HG03520 (cell line): ENCODE data around the gene TMEM79.

Experiments
- ATAC-seq: cut with Tn5 transposase; IDR thresholded peaks from one replicate; pipeline ENCODE4 v1.9.1; 2021; ENCODE audit warnings: mild to moderate bottlenecking, moderate library complexity; ENCODE audit not compliant: unreplicated experiment

Gene TMEM79, protein sequence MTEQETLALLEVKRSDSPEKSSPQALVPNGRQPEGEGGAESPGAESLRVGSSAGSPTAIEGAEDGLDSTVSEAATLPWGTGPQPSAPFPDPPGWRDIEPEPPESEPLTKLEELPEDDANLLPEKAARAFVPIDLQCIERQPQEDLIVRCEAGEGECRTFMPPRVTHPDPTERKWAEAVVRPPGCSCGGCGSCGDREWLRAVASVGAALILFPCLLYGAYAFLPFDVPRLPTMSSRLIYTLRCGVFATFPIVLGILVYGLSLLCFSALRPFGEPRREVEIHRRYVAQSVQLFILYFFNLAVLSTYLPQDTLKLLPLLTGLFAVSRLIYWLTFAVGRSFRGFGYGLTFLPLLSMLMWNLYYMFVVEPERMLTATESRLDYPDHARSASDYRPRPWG

DNA sequence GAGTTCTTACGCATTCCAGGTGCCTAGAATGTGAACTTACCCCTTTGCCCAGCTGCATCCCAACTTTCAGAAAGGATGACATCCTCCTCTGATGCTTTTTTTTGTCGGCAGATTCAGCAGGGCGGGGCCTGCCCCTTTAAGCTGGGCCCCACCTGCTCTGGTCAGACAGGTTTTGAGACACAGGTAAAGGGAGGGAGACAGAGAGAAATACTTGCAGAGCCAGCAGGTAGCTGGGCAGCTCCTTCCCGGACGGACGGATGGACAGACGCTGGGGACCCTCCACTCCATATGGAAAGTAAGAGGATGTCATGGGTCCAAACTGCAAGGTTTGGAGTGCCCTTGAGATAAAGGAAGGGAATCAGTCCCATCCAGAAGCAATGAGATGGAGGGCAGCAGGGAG, at the start of gene TMEM79:
TMEM79 (plus strand) TSS at position 214 of the 400 bp plus-strand sequence. CDS start 902 bp downstream, outside the sequence.
- no peak for ATAC-seq

DNA sequence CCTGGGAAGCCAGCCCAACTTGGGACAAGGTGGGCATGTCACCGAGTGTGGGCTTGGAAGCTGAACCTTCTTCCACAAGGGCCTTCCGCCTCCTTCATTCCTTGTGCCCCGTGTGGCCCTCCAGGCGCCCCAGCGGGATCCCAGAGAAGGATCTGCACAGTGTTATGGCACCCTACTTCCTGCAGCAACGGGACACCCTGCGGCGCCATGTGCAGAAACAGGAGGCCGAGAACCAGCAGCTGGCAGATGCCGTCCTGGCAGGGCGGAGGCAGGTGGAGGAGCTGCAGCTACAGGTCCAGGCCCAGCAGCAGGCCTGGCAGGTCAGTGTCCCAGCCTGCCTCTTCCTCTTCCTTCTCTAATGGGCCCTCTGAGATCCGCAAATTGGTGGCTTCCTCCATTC, 48.0 kb upstream of the TMEM79 start:
- ATAC-seq: no peak

DNA sequence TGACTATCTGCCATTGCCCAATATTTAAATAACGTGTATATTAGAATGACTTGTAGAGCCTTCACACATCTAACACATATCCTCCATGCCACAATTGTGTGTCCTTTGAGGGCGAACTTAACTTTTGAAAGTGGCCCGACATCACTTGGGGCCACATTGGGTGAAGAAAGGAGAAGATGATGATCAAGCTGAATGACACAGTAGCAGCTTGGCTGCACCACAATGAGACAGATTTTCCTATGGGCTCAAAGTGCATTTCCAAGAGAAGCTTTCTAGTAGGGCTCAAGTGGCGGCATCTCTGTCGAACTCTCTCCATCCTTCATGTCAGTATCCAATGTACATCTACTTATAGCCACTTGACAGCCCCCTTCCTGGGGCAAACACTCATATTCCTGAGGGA, 45.9 kb upstream of the TMEM79 start:
- ATAC-seq: no peak

DNA sequence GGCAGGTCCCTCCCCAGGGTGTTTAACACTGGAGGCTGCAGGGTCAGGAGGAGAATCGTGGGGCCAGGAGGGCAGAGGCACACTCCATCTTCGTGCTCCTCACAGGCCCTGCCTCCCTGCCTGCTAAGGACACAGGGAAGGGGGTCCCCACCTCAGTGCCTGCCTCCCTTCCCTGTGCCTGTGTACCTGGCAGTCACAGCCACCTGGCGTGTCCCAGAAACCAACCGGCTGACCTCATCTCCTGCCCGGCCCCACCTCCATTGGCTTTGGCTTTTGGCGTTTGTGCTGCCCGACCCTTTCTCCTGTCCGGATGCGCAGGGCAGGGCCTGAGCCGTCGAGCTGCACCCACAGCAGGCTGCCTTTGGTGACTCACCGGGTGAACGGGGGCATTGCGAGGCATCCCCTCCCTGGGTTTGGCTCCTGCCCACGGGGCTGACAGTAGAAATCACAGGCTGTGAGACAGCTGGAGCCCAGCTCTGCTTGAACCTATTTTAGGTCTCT, 42.8 kb upstream of the TMEM79 start:
- no peak for ATAC-seq

DNA sequence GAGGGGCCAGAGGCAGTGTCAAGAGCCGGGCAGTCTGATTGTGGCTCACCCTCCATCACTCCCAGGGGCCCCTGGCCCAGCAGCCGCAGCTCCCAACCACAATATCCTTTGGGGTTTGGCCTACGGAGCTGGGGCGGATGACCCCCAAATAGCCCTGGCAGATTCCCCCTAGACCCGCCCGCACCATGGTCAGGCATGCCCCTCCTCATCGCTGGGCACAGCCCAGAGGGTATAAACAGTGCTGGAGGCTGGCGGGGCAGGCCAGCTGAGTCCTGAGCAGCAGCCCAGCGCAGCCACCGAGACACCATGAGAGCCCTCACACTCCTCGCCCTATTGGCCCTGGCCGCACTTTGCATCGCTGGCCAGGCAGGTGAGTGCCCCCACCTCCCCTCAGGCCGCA, 42.2 kb upstream of the TMEM79 start, which contains the start of gene BGLAP:
BGLAP (plus strand) TSS at position 259 of the 400 bp plus-strand sequence; CDS start at position 307, 48 bp downstream.
- ATAC-seq: no peak

DNA sequence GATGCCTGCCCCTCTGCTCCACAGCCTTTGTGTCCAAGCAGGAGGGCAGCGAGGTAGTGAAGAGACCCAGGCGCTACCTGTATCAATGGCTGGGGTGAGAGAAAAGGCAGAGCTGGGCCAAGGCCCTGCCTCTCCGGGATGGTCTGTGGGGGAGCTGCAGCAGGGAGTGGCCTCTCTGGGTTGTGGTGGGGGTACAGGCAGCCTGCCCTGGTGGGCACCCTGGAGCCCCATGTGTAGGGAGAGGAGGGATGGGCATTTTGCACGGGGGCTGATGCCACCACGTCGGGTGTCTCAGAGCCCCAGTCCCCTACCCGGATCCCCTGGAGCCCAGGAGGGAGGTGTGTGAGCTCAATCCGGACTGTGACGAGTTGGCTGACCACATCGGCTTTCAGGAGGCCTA, 41.4 kb upstream of the TMEM79 start:
- no peak for ATAC-seq

DNA sequence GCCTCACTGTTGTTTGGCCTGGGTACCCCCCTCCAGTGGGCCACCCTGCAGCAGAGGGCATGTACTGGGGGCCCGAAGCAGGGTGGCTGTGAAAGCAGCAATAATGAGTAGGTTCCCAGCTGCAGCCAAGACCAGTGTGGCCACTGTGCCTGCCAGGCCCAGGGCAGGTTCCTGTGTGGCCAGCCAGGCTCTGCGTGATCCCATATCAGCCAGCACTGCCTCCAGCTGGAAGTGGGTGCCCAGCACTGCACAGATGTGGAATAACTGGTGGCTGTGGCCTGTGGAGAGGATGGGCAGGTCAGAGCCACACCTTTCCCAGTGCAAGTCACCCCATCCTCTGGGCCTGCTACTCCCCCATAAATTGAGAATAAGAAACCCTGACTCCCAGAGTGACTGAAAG, 40.0 kb upstream of the TMEM79 start:
- no peak for ATAC-seq

DNA sequence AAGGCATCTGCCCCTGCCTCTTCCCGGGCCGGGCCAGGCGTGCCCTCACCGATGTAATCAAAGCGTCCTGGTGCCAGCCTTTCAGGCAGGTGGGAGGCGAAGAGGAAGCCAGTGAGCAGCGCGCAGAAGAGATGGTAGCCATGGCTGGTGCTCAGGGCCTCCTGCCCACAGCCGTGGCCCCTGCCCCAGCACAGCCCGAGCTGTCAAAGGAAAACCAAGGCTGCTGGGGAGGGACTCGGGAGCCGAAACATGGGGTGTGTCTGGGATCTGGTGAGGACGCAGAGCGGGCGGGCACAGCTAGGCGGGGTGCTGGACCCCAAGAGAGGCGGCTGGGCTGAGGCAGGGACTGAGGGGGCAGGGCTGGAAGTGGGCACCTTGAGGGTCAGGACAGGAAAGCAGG, 39.4 kb upstream of the TMEM79 start:
- ATAC-seq: no peak

DNA sequence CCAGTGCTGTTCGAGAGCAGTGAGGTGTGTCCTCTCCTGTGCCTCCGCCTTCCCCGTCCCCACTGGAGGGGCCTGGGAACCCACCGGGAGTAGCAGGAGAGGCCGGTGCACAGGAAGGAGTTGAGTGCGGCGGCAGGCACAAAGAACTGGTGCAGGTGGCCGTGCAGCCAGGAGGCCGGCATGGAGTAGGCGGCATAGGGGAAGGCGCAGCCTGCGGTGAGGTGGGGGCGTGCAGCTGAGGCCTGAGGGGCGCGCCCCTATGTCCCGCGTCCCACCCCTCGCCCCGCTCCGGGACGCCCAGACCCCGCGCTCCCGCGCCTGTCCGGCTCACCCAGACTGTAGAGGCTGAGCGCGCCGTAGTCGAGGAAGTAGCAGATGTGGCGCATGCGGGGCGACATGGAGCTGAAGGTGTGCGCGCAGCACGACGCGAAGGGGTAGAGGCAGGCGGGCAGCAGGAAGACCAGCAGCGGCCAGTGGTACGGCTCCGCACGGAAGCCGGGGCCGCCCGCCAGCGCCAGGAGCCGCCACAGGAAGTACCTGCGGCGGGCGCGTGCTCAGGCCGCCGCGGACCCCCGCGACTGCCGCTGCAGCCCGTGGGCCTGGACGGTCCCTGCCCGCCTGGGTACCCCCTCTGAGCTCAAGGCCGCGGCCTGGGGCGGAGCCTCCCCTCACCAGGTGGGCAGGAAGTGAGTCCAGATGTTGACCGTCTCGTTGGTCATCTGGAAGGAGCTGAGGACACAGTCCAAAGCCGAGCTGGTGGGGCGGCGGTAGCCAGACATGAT, 38.5 kb upstream of the TMEM79 start:
- ATAC-seq: no peak

DNA sequence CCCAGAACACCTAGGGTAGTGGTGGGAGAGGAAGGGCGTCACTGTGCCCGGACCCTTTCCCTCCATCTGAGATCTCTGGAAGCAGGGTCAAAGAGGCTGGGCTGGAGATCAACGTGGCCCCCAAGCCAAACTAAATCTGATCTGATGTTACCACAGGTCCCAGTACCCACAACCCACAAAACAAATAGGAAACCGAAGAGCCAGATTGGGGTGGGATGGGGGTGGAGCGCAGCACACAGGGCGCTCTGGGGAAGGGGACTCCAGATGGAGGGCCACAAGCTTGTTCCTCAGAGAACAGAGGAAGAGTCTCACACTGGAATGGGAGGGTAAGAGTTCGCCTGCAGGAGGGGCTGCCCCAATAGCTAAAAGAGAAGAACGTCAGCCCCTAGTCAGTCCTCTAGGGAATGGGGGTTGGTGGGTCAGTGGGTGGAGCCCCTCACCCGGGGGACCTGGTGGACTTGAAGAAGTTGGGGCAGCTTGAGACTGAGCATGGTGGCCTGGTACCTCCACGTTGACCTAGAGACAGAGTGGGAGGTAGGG, 37.8 kb upstream of the TMEM79 start:
- ATAC-seq: no peak

DNA sequence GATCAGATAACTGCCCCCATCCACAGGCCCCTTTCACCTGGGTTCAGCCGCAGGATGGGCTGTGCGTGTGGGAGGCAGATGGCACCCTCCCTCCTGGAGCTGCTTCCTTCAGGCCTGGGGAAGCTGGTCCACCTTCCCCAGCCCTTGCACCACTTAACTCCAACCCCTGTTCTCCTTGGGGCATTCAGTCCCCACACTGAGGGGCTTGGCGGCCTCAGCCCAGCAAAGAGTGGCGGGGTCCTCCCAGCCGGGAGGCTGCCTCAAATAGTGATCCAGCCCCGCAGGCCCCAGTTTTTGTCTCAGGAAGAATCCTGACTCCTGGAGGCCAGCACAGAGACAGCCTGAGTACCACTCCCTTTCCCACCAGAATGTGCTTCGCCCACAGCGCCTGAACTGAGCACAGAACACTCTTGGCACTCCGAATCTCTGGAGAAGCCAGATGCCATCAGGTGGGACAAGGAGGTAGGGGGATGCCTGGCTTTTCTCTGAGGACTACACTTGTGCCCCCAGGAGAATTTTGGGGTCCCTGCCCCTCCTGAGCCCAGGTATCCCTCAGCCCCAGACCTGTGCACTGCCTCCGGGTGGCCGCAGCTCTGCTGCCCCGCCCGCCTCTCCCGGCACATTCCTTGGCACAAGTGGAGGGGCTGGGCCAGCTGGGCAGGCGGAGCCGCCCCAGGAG, 37.2 kb upstream of the TMEM79 start:
- no peak for ATAC-seq

DNA sequence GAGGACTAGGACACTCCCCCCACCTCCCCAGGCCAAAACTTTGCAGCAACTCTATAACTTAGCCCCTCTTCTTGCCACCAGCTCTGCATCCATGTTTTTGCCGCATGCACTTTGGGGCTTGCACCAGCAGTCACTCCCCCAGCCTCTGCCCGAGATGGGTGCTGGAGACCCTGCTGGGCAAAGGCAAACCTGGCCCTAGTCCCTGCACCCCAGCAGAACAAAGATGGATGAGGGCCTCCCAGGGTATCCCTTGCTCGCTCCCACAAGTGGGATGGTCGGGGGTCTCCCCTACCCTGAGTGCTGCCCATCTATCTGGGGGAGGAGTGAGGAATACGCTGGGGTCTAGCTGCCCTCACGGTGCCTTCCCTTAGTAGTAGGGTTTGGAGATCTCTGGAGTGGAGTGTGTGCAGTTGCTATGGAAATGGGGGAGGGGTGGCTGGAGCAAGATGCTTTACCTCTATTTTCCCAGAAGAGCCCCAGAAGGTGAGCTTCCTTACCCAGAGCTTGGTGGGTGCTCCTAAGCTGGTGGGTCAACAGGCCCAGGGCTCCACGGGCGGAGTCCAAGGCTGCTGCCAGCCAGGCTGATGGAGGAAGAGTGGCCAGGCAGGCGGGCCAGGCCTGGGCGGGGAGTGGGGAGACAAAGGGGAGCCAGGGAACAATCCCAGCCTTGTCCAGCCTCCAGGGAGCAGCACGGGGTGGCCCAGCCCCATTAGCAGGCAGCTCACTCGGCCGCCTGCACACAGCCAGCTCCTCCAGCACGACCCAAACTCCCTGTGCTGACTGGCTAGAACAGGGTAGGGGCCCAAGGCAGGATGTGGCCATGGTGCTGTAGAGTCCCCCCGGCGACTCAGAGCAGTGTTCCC, 36.4 kb upstream of the TMEM79 start, which contains the start of gene PAQR6:
PAQR6 (minus strand) TSS at position 597 of the 863 bp plus-strand sequence. CDS start 1,325 bp downstream, outside the sequence.
- no peak for ATAC-seq

DNA sequence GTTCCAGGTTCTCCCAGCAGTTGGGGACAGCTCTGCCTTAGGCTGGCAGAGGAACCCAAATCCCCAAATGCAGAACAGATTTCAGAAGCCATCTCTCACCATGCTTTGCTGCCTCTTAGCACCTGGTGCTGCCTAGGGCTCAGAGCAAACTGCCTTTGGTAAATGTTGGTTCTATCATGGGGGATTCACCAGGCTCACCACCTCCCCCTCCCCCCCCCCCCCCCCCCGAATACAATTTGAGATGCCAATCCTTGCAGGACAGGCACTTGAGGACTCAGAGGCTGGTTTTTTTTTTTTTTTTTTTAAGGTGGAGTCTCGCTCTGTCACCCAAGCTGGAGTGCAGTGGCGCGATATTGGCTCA, 35.8 kb upstream of the TMEM79 start:
- no peak for ATAC-seq

DNA sequence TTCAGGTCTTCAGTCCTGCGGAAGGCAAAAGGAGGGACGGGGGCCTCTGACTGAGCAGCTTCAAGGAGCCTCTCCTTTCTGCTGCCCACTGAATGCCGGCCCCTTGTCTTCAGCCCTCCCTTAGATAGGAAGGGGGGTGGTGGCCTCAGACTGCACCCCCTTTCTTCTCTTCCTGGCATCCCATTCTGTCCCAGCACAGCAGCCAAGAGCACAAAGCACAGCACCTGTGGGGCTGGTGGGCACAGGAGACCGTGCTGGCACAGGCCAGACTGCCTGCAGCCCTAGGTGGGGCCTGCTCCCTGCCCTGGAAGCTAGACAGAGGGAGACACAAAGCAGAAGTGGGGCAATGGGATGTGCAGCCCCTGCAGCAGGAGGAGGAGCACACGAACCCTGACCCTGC, 34.5 kb upstream of the TMEM79 start:
- no peak for ATAC-seq

DNA sequence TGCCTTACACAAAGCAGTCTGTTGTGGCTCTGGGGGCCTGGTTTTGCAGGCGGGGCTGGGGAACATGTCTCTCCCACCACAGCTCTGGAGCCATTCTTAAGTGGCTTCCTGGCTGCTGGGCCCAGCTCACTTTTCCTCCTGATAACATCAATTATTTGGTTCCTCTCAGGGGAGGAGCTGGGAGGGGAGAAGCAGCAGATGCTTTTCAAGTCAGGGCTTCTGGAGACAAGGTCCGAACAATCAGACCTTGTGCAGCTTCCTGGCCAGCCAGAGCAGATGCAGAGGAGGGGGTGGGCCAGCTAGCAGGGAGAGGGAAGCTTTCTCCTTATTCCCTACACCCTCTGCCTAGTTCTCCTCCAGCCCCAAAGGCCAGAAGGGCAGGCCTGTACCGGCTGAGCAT, 32.6 kb upstream of the TMEM79 start:
- ATAC-seq: no peak

DNA sequence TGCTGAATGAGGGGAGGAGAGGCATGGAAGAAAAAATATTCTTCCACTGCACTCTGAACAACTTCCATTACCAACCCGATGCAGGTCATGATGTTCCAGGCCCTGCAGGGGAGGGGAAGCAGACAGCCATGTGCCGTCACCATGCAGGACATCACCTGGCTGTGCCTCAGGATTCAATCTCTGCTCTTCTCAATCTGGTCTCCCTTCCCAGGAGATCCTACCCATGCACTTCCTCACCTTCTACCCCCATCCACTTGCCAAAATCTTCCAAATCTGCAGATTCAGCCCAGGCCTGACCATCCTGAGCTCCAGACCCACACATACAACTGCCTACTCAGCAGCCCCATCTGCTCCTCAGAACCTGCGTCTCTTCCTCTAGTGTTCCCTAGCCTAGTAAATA, 30.5 kb upstream of the TMEM79 start:
- ATAC-seq: no peak

DNA sequence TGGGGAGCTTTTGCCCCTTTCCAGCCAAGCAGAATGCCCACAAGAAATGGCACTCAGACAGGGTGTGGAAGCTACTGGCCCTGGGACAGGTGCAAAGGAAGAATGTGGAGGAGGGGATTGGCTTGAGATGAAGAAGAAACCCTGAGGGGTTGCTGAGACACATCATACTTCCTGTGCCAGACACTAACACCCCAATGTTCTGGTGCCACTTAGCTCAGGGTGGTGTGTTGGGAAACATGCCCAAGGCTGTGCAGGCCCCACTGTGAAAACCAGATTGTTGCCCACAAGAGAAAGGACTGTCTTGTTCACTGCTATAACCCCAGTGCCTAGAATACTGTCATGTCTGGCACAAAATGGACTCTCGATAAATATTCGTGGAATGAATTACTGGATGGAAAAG, 26.4 kb upstream of the TMEM79 start:
- ATAC-seq: no peak

DNA sequence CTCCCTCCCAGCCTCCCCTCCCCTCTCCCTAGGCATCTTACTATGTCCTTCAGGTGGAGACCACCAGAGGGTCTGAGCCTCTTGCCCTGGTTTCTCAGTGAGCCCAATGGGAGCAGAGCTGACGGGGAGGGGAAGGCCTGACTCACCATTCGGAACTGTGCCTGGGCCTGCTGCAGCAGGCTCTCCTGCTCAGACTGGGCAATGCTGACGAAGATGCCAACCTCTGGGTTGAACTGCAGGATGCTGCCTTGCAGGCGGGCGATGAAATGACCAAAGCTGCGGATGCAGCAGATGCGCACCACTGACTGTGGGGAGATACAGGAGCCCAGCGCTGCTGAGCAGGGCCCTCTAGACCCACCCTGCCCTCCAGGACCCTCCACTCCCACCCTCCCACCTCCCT, 25.3 kb upstream of the TMEM79 start:
- ATAC-seq: no peak

DNA sequence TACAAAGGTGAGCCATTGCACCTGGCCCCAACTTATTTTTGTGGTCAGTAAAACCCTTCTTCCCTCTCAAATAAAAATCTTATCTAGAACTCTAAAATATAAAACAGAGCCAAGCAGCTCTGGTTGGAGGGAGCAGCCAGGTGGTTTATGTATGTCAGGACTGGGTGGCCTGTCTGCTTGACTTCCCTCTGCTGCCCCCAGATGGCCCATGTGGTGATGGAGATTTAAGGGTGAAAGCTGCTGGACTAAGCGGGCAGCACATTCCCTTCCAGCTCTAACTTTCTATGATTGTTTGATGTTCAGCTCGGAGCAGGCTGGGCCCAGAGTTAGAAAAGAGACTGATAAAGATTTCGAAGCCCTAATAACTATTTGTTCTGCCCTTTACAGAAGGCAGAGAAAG, 24.3 kb upstream of the TMEM79 start:
- no peak for ATAC-seq

DNA sequence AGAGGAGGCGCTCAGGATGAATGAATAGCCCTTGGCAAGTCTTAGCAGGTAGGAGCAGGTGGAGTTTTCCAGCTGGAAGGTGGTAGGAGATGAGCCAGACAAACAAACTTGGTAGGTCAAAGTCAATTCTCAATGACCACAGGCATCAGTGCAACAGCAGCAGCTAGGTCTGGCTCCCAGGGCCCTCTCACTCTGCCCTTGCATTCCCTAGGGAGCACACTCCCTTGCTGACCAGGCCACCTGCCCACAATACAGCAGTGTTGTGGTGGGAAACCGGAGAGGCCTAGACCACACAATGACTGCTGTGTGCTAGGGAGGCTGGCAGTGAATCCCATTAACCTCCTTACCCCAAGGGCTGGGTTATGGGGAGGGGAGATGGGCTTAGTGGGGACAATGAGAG, 23.2 kb upstream of the TMEM79 start:
- no peak for ATAC-seq
